ENCODE measurements around the gene MYCBPAP.
A peak's percentile ranks its signal among the peaks of the same experiment; 100 is the strongest.
"Not testable (repeated sequence)": the region's sequence is repeated elsewhere in the genome, so short reads cannot be mapped to it uniquely, and the experiment has no call there.

Gene MYCBPAP

GRCh38 chr17:50472286-50472685, 36.0 kb upstream of the MYCBPAP start:
- DNase-seq: no peak

DNA sequence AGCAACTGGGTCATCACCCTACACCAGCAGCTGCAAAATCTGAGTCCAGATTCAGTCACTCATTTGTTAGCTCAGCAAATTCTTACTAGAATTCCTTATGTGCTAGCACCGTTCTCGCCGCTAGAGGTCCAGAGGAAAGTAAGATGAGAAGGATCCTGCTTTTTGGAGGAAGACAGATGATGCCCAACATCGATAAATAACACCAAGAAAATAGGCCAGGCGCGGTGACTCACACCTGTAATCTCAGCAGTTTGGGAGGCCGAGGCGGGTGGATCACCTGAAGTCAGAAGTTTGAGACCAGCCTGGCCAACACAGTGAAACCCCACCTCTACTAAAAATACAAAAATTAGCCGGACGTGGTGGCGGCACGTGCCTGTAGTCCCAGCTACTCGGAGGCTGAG, 35.5 kb upstream of the MYCBPAP start:
- not testable (repeated sequence) for DNase-seq

GRCh38 chr17:50473901-50474300, 34.3 kb upstream of the MYCBPAP start:
- DNase-seq: no peak

DNA sequence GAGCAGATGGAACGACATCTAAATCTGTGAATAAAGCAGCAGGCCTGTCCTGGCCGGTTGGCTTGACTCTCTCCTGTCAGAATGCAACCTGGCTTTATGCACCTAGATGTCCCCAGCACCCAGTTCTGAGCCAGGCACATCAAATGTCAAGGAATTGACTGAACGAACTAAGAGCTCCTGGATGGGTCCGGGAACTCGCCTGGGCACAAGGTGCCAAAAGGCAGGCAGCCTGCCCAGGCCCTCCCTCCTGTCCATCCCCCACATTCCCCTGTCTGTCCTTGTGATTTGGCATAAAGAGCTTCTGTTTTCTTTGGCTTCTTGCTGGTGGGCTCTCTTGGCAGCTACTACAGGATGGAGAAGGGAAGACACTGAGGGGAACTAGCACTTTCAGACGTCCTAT, 33.7 kb upstream of the MYCBPAP start:
- DNase-seq: no peak

- DNase-seq: no peak
These were observed 32.9 kb upstream of the MYCBPAP start for GRCh38 chr17:50475362-50475761.

DNA sequence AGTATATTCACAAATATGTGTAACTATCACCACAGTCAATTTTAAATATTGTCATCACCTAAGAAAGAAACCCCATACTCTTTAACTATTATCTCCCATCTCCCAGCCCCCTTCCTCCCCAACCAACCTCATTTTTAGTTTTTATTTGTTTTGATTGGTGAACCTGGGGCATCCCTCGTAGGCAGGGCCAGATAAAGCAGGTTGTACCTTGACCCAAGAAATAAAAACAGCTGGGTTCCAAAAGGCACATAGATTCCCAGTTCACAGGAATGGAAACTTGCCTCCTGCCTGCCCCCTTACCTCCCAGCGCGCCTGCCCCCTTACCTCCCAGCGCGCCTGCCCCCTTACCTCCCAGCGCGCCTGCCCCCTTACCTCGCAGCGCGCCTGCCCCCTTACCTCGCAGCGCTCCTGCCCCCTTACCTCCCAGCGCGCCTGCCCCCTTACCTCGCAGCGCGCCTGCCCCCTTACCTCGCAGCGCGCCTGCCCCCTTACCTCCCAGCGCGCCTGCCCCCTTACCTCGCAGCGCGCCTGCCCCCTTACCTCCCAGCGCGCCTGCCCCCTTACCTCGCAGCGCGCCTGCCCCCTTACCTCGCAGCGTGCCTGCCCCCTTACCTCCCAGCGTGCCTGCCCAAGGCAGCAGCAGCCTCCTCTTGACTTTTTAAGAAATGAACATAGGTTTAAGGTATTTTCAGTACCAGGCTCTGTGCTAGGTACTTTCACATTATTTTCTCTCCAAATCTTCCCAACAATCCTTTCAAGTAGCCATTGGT, 32.3 kb upstream of the MYCBPAP start:
- not testable (repeated sequence) for DNase-seq

GRCh38 chr17:50476545-50477315, 31.5 kb upstream of the MYCBPAP start:
- no peak for DNase-seq

DNA sequence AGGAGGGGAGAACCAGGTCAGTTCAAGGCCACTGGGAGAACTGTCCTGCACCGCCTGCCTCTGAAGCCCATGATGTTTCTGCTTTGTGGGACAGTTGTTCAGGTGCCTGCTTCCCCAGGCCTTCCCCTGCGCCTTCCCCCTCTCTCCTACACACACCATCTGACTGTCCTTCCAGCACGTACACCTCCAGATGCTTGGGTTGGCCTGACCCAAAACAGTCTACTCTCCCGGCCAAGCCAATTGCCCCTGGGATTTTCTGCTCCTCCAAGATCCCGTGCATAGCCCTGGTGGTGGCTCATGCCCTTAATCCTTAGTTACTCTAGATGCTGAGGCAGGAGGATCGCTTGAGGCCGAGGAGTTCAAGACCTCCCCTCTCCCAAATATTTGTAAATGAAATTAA, 30.3 kb upstream of the MYCBPAP start:
- no peak for DNase-seq

DNA sequence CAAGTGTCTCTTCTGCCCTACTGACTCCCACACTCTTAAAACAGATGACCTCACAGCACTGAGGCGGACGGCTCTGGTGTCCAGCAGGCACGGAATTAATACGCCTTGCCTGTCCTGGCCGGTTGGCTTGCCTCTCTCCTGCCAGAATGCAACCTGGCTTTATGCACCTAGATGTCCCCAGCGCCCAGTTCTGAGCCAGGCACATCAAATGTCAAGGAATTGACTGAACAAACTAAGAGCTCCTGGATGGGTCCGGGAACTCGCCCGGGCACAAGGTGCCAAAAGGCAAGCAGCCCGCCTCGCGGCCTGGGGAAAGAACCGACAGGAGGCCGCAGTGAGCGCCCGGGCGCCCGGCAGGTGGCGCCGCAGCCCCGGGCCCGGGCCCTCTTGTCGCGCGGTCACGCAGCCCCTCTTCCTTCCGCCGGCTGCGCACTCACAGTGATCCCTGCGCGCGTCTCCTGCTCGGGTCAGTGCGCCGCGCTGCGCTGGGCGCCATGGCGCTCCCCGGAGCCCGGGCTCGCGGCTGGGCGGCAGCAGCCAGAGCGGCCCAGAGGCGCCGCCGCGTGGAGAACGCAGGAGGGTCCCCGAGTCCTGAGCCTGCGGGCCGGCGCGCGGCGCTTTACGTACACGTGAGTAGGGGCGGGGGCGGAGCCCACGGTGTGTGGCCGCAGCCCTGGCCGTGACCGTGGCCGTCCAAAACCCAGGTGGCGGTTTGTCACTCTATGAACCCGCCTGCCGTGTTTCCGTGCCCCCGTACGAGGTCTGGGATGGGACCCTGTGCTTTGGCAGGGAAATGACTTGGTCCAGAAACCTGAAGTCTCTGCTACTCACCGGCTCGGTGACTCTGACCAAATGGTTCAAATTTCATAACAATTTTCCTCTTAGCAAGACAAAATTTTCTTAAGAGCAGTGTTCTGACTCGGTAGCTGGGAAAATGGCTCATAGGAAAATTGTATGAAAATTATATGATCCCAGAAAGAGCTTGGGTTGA, 29.6 kb upstream of the MYCBPAP start, which contains the start of gene RSAD1:
TSS of gene RSAD1 (plus strand) at position 470 of the 991 bp plus-strand sequence. CDS start at position 495, 25 bp downstream.
- peak; percentile 64 to 83 (median 75) for DNase-seq

DNA sequence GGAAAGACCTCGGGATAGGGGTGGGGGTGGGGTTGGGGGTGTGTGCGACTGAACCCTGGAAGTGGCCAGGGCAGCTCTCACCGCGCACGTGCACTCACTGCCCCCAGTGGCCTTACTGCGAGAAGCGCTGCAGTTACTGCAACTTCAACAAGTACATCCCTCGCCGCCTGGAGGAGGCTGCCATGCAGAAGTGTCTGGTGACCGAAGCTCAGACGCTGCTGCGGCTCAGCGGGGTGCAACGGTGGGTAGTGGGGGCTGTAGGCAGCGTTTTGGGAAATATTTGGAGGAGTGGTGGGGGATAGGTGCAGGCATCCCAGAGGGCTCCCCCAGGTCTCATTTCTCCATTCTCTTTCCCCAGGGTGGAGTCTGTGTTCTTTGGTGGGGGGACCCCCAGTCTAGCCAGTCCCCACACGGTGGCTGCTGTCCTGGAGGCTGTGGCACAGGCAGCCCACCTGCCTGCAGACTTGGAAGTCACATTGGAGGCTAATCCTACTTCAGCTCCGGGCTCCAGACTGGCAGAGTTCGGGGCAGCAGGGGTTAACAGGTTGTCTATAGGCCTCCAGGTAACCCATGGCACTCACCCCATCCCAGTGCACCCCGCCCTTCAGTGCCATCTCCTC, 28.6 kb upstream of the MYCBPAP start:
- DNase-seq: peak; percentile 27 to 49 (median 38)

DNA sequence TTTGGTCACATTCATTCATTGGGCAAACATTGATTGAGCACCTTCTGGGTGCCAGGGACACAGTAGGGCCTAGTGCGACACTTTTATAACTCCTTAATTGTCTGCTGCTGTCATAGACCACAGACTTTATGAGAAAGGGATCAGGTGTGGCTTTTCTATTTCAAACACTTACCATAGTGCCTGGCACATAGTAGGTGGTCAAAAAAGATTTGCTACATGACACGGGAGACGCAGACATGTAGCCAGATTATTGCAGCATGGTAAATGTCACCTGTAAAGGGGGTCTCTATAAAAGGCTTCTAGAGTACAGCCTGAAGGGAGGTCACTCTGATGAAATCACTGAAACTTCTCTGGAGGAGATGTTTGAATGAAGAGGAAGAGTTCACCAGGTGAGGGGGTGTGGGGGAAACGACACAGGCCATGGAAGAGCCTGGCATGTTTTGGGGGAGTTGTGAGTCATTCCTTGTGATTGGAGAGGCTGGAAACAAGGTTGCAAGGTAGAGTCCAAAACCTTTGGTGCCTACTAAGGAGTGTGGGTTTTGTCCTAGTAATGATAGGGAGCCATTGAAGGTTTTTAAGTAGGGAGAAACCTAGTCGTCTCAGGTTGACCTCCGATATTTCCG, 28.0 kb upstream of the MYCBPAP start:
- DNase-seq: no peak

GRCh38 chr17:50480854-50481490, 27.3 kb upstream of the MYCBPAP start:
- no peak for DNase-seq

- DNase-seq: no peak
These were observed 26.6 kb upstream of the MYCBPAP start for GRCh38 chr17:50481648-50482047.

DNA sequence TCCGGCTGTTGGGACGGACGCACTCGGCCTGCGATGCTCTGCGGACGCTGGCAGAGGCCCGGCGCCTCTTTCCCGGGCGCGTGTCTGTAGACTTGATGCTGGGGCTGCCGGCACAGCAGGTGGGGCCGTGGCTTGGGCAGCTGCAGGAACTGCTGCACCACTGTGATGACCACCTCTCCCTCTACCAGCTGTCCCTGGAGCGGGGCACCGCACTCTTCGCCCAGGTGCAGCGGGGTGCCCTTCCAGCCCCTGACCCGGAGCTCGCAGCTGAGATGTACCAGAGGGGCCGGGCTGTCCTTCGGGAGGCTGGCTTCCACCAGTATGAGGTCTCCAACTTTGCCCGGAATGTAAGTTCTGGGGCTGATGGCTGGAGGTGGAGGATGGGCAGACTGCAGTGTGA, 26.1 kb upstream of the MYCBPAP start:
- DNase-seq: no peak

GRCh38 chr17:50482516-50482915, 25.7 kb upstream of the MYCBPAP start:
- peak; percentile 53 to 76 (median 56) for DNase-seq

DNA sequence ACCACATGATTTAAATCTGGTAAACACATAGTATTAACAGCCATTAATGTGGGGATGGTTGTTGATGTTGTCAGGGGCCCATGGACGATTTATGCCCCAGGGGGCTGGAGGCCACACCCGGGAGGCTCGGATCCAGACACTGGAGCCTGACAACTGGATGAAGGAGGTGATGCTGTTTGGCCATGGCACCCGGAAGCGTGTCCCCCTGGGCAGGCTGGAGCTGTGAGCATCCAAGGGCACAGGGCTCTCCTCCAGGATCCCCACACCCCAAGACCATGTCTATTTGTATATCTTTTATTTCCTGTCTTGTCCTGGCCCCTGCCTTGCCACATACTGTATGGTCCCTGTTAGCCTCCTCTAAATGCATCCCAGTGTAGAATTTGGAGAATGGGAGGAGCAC, 25.0 kb upstream of the MYCBPAP start:
- DNase-seq: no peak

GRCh38 chr17:50484386-50485155, 23.7 kb upstream of the MYCBPAP start:
- DNase-seq: no peak

DNA sequence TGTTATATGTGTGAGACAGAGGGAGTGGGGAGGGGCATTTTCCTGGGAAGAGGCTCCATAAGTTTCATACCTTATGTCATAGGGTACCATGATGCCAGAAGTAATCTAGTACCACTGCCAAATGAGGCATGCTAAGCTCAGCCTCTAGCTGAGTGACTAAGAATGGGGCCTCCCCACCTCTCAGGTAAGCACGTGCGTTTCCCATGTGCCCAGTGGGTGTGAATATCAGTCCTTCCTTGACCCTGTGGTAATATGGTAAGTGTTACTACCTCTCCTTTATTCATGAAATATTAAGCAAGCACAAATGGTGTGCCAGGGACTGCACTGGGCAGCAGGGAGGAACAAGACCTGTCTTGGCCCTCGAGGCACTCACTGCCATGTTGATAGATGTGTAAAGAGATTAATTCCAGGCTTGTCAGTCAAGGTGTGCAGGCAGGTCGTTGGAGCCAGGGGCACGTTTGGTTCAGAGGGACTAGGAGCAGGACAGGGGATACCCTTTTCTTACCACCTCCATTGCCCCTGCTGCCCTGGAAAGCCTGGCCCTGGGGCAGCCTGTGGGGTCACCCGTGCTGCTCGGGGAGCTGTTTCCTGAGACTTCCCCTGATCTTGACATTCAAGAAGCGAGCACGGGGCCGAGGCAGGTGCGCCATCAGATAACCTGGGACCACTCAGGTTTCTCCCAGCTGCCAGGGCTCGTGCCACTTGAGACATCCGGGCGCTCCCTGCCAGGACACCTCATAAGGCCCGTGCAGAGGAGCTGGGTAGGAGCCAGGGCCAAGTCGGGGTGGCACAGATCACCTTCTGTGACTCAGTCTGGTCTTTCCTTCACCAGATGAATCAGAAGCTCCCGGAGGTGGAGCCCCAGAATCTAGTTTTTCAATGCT, 20.8 kb upstream of the MYCBPAP start:
- no peak for DNase-seq

- no peak for DNase-seq
These were observed 19.4 kb upstream of the MYCBPAP start for GRCh38 chr17:50488880-50489279.

- no peak for DNase-seq
These were observed 16.7 kb upstream of the MYCBPAP start for GRCh38 chr17:50491505-50491904.
